Stimulated activated CD8-positive, alpha-beta memory T cell treated with anti-CD3 and anti-CD28 coated beads, Interleukin-15, amount 100 ng/mL, for 24 hours (primary cell): ENCODE data around the gene MAD1L1.
"Not testable (repeated sequence)": the region's sequence is repeated elsewhere in the genome, so short reads cannot be mapped to it uniquely, and the experiment has no call there.

ENCODE experiments used
- DNase-seq: peaks from one replicate; pipeline ENCODE4 v3.0.0-alpha.2; 2020; ENCODE audit warnings: low read depth

Gene MAD1L1

DNA sequence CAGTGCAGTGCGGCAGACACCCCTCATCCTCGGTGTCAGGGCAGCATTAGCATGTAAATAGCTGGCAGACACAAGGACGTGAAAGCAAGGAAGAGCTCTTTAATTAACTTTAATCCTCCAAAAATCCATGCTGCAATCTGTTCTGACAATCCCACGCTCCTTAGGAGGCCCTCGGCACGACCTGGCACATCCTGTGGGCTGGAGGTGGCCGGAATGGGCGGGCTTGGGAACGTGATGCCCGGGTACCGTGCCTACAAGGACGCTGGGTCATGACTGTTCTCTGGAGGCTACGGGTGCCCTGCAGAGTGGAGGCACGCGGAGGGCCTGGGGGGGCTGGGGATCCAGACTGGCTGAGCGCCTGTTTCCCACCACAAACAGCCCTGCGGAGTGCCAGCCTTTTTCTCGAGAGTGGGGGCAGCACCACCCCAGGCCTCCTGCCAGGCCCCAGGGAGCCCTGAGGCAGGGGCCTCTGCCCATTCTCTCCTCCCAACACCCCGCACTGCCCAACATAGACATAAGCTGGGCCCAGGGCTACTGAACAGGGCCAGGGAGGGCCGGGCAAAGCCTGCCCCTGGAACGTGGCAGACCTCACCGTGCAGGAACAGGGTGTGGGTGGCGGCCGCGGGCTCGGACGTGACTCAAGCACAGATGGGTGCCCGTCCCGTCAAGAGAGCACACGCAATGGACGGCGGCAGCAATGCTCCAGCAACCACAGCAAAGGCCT, 189.3 kb downstream of the MAD1L1 start:
- DNase-seq: no peak

DNA sequence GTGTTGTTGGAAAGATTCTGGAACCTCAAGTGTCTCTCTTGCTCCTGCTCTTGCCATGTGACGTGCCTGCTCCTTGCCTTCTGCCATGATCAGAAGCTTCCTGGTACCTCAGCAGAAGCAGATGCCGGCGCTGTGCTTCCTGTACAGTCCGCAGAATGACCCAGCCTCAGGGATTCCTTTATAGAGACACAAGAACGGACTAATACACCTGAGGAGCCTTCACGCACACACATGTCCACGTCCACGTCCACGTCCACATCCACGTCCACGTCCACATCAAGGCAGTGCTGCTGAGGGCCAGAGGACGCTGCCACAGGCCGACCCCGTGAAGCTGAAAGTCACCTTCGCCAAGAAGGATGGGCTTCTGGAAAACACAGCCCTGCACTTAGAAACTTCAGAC, 190.1 kb downstream of the MAD1L1 start:
- DNase-seq: no peak

DNA sequence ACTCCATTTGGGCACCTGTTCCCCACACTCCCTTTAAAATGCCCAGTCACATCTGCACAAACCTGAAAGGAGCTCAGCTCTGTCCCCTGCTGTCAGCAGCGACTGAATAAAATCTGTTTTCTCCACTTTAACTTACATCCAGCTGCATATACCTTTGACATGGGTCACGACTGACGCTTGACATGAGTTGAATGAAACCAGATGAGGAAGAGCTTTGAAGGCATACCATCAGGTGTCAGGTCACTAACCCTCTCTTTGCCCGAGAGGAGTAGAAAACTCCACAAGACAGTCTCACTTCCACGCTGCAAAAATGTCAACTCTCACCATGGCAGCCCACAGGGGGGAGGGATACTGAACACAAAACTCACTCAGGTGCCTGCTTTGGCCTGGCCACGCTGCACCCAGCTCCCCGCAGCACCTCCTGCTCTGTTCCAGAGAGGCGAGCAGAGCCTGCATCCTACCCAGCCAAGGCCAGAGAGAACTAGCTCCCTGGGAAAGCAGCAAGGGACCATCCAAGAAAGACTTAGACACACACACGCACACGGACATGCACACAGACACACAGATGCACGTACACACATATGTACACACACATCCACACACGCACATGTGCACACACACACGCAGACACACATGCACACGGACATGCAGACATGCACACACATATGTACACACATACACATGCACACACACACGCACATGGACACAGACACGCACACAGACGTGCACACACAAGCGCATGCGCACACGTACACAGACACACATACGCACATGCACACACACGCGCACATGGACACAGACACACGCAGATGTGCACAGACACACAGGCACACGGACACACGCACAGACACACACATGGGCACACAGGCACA, 191.0 kb downstream of the MAD1L1 start:
- DNase-seq: no peak

DNA sequence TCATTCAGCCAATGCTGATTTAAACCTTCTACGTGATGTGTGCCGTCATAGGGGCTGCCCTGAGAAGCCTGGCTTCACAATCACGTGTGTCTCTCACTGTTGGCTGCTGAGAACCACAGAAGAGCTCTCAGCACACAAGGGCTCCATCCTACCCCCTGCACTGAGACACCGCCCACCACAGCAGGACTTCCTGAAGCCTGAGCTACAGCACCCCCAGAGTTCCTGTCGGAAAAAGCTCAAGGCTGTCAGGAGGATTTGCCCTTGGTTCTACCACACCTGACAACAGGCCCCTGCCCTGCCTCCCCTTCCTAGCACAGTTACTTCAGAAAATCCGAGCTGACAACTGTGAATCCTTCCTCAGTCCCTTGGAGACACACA, 191.9 kb downstream of the MAD1L1 start:
- no peak for DNase-seq

DNA sequence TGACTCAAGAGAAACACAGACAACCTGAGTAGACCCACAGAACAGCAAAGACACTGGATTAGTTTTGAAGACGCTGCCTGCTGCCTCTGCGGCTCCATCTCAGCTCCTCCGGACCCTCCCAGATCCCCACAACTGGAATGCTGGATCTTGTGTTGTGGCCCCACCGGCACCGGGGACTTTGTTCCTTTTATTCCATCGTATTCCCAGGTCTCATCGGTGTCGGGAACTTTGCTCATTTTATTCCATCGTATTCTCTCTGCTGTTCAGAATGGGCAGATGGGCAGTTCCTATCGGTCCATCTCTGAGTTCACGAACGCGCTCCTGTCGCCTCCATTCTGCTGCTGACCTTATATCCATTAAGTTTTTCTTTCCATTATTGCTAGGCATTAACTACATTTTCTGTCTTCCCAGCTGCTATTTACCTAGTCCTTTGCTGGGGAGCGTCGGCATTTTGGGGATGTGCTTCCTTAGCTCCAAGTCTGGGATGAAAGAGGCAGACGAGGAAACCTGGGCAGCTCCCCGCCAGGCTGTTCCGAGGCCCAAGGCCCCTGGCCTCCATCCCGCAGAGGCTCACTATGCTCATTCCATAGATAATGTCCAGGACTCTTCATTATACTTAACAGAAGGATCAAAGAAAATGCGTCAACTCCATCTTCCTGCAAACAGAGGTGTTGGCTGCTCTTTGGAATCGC, 192.4 kb downstream of the MAD1L1 start:
- DNase-seq: no peak

DNA sequence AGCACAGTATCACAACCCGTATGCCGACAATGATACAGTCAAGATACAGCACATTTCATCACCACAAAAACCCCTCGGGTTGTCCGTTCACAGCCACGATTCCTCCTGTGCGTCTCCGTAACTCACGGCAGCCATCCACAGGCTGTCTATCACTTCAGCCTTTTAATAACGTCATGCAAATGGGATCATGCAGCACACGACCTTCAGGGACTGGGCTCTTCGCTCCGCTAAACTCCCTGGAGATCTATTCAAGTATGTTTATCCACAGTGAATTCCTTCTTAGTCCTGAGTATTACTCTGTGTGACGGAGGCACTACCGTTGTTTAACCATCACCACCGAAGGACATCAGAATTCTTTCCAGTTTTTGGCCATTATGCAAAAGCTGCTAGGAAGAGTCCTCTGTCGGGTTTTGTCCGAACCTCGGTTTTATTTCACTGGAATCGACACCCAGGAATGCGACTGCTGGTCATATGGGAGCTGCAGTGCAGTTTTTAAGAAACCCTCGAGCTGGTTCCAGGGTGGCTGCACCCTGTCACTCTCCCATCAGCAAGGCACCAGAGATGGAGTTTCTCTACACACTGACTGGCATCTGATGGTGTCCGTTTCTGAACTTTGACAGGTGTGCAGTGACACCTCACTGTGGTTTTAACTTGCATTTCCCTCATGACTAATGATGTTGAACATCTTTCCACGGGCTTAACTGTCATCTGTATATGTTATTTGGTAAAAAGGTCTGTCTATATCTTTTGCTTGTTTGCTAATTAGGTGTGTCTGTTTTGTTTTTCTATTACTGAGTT, 193.6 kb downstream of the MAD1L1 start:
- no peak for DNase-seq

DNA sequence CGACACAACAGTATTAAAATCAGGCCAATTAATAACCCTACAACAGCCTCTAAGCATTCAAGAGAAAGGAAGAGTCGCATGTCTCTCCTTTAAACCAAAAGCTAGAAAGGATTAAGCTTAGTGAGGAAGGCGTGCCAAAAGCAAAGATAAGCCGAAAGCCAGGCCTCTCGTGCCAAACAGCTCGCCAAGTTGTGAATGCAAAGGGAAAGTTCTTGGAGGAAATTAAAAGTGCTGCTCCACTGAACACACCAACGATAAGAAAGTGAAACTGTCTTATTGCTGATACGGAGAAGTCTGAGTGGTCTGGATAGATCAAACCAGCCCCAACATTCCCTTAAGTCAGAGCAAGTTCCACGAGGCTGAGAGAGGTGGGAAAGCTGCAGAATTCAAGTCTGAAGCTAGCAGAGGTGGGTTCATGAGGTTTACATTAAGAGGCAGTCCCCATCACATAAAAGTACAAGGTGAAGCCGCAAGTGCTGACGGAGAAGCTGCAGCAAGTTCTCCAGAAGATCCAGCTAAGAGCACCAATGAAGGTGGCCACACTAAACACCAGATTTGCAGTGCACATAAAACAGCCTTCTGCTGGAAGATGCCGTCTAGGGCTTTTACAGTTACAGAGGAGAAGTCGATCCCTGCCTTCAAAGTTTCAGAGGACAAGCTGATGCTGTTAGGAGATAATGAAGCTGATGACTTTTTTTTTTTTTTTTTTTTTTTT, 194.8 kb downstream of the MAD1L1 start:
- DNase-seq: no peak

DNA sequence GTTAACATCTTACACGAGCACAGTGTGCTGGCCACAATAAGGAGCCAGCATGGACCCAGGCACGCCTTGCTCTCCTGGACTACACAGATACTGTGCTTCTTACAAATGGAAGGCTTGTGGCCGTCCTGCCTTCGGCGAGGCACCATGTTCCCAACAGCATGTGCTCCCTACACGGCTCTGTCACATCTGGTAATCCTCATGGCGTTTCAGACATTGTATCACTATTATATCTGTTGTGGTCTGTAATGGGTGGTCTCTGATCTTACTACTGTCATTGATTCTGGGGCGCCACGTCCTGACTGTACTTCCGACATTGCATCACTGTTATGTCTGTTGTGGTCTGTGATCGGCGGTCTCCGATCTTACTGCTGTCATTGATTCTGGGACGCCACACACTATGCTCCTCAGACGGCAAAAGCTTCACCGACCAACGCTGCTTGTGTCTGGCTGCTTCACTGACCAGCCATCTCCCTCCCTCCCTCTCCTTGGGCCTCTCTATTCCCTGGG, 195.4 kb downstream of the MAD1L1 start:
- no peak for DNase-seq

DNA sequence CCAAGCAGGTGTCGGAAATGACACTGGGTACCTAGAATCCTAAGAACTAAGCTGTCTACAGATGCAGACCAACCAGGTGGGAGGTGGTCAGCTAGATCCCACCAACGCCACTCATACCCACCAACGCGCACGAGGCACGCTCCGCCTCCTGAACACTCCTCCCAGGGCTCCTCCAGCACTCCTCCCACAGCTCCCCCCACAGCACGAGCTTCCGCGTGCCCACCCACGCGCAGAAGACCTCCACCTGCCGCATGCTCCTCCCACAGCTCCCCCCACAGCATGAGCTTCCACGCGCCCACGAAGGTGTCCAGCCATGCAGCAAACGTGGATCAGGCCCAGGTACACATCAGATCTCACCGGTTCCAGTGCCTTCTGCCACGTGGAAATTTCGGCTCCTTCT, 196.0 kb downstream of the MAD1L1 start:
- no peak for DNase-seq

DNA sequence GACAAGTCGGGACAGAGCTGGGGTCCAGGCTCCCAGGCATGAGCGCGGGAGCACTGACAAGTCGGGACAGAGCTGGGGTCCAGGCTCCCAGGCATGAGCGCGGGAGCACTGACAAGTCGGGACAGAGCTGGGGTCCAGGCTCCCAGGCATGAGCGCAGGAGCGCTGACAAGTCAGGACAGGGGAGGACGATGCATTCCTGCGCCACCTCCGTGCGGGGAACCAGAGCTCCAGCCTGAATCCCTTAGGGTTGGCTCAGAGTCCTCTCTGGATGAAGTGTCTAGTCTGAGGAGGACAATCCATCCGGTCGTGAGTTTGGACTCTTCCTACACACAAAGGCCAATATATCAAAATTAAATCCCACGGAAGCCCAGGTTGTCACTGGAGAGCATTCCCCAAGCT, 196.5 kb downstream of the MAD1L1 start:
- DNase-seq: not testable (repeated sequence)

DNA sequence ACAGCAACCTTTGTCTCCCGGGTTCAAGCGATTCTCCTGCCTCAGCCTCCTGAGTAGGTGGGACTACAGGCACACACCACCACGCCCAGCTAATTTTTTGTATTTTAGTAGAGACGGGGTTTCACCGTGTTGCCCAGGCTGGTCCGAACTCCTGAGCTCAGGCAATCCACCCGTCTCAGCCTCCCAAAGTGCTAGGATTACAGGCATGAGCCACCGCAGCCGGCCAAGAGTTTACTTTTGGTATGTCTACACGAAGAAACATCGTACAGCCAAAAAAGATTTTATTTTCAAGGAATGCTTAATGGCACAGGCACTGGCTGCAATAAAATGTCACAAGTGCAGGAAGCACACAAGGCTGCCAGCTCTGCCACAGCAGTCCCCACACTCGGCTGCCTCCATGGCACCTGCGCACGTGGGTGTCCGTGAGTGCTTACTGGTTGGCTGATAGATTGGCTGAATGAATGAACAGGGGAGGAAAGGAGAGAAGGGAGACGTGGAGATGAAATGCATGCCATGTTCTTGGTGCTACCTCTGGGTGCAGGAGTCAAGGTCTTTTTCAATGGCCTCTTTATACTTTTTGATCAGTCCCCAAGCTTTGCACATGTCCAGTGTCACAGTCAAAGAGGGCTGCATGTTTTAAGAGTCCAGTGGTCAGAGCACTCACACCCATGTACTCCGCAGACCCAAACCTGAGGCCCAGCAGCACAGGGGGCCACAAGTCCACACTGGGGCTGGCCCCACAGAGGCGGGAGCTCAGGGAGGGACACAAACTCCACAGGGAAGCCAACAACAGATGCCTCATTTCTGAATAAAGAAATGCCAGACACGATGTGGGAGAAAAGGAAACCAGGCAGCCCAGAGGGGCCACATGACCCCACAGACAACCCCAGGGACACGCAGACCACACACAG, 198.2 kb downstream of the MAD1L1 start:
- DNase-seq: no peak

DNA sequence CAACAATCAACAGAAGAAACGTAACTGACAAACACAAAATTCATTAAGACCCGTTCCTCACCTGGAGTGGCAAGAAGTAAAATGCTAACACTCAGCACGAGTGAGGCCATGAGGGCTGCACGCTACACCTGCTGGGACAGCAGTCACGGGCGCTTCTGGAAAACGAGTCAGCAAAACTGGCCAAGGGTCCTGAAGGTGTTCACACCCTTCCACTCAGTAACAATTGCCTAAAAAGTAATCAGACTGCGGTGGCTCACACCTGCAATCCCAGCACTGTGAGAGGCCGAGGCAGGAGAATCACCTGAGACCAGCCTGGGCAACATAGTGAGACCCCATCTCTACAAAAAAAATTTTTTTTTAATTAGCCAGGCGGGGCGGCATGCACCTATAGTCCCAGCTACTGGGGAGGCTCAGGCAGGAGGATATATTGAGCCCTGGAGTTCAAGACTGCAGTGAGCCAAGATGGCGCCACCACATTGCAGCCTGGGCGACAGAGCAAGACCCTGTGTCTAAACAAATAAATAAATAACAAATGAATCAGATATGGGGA, 199.1 kb downstream of the MAD1L1 start:
- no peak for DNase-seq

DNA sequence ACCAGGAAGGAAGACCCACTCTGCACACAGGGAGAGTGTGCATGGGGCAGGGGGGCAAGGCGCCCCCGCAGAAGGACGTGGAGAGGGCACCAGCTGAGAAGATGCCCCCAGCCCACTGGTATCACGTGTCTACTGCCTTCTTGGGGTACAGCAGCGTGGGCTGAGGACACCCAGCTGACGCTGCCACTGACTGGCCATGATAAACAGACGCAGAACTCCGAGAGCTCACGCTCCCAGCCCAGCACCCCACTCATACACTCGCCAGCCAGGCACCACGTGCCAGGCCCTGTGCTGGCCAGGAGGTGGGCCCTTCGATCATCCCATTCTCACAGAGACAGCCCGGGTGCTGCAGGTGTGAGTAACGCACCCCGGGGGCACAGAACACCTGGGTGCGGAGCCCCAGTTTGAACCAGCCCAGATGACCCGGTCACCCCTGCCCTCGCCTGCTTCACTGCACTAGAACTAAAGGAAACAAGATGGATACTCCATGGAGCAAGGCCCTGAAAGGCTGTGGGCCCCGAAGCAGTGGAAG, 199.8 kb downstream of the MAD1L1 start:
- DNase-seq: no peak

DNA sequence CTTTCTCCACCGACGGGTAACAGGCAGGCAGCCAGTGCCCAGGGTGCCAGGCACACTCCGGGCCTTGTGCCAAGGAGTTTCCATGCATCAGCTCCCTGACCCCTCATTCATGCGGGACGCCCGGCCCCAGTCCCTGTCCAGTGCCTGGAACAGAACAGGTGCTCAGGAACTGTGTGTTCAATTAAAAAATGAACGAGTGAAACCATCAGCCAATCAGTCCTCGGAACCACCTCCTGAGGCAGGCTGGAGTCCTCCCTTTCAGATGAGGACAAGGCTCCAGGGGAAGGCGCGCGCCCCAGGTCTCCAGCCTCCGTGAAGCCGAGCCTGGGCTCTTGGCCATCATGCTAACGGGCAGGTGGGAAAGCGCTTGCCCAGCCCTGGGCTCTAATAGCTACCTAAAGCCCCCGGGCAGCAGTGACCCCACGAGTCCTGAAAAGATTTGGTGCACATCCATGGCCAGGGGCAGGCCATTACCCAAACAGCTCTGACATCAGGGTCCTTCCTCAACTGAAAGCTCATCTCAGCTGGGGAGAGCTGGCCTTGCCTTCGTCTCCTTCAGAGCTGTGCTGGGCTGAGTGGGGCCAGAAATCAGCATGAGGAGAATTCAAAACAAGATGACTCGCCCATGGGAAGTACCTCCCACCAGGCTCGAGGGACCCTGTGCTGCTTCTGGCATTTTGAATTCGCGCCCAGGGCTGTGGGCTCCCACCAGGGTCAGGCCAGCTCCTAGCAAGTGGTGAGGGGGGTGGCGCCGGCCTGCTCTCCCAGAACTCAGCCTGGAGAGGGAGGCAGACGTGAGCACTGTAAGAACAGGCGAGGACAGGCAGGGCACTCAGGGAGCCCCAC, 200.5 kb downstream of the MAD1L1 start:
- DNase-seq: no peak

DNA sequence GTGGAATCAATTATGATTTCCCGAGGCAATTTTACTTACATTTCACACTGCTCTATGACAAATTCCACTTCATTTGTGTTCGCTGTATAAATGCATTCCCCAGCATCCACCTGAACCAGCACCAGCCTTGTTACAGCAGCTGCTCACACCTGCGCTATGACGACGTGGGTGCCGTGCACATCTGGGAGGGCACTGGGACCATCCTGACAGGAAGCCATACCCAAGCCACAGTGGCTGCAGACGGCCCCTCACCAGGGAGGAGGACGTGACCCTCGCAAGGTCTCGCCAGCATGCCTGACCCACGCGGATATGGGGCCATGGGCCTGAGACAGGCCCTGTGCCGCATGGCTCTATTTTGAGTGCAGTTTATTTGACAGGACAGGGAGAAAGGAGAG, 201.3 kb downstream of the MAD1L1 start:
- DNase-seq: no peak

DNA sequence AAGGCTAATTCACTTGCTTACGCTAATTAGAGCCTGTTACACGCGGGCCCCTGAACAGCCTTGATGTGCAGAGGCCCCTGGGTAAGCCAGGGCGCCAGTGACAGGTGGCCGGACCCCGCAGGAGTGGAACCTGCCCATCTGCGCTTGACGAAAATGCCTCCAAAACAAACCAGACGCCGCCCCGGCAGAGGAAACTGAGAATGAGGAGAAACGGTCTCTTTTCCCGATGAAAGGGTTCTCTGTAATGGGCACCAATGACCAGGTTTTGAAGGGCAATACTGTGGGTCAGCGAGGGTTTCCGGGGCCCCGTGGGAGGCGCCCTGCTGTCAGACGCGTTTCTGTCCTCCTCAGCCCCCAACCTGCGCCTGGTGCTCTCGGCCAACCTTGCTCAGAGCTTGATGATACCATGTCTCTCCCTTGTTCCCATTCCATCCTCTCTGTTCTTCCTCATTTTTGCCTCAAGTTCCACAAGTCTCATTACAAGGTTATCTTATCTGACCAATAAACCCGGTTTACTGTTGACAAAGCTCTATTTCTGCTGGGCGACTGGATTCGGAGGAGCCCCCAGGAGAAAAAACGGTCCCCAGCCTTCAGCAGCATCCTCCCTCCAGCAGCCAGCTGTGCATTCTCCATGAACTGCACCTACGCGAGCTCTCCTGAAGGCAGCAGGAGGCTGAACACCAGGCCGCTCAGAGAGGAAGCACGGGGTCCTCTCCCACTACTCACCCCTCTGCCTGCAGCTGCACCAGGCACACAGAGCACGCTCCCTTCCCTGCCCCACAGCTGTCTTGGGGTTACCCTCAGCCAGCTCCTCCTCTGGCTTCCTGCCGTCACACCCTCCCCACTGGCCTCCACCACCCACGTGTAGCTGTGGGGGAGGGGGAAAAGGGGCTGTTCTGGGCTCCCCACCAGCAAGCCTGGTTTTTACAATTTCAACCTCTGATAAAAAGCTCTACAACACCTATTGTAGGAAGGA, 202.0 kb downstream of the MAD1L1 start:
- DNase-seq: no peak

DNA sequence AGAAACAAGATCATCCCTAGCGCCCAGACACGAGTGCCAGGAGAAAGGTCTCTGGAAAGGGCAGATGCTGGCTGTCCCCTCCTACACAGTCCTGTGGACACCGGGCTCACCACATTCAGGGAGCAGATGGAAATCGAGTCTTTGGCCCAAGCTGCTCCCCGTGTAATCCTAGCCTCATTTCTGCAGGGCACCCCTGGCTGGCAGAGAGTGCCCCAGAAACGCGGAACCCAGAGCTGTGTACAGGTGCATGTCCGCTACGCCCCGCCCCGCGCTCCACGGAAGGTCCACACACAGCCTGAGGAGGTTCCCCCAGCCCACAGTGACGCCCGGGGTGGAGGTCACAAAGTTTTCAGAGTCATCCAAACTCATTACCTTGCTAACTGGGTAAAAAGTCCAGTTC, 202.8 kb downstream of the MAD1L1 start:
- DNase-seq: no peak
